HCT116 (cell line): Measurements from ENCODE around the gene APOB. TPM values are rescaled to one million over a fixed set of nuclear protein-coding genes. Genes with fewer than 3 reads are reported as not detected.

Source experiments
- ATAC-seq: fragments of 200-7000 bp; cut with Tn5 transposase; 2 replicates; pipeline ENCODE4 v1.9.1; 2020; ENCODE audit warnings: mild to moderate bottlenecking, moderate library complexity
- BruUV-seq: library from RNA; stranded (reverse); fragments of 400-500 nt; replicated peaks from 2 replicates; lab custom pipeline; 2021; lab: Mats Ljungman, UMichigan
- CTCF ChIA-PET: fragments of 300-600 bp; sonication (Branson Sonifier 250); formaldehyde crosslinking; loops from one replicate; lab custom pipeline; 2021; ENCODE audit warnings: antibody characterized with exemption; lab: Charles Lee
- POLR2A ChIA-PET: fragments of 300-600, 350-600 bp; sonication (Branson Sonifier 250); formaldehyde crosslinking; loops from one replicate; lab custom pipeline; 2021; ENCODE audit warnings: antibody characterized with exemption; lab: Charles Lee
- RAD21 ChIA-PET, 2 experiments: fragments of 300-600 bp; sonication (Branson Sonifier 250); formaldehyde crosslinking; loops; one replicate each; lab custom pipeline; 2023; ENCODE audit warnings: low total read pairs in 2 of 2; ENCODE audit not compliant: uncharacterized antibody in 2 of 2, unreplicated experiment in 2 of 2, low non-redundant PET in 1 of 2; lab: Charles Lee
- DNase-seq: peaks from one replicate; pipeline ENCODE4 v3.0.0-alpha.2; 2010; ENCODE audit warnings: low read depth, low spot score
- H2AFZ ChIP-seq: fragments of 200-600 bp; shearing (Covaris generic), sonication (generic); 2 replicates; pipeline ENCODE4 v1.6.1; 2017; ENCODE audit warnings: low read depth, mixed run types, mixed read lengths, antibody characterized with exemption, low read length; ENCODE audit not compliant: poor library complexity, severe bottlenecking
- H3K27ac ChIP-seq: 2 replicates; pipeline ENCODE4 v1.5.1; 2012; ENCODE audit warnings: low read depth, low read length
- H3K27me3 ChIP-seq: fragments of 200-600 bp; sonication (generic); 2 replicates; pipeline ENCODE4 v1.6.1; 2016; ENCODE audit warnings: mixed run types, low read length, mixed read lengths; ENCODE audit not compliant: insufficient read depth
- H3K36me3 ChIP-seq, 2 experiments: fragments of 200-500 bp in 1 of 2; fragments of 200-600 bp in 1 of 2; sonication (Bioruptor generic) in 1 of 2; sonication (generic) in 1 of 2; 2 replicates each; pipeline versions ENCODE4 v1.5.1 to v1.6.1; 2014 to 2016; ENCODE audit warnings: low read length in 2 of 2, inconsistent platforms in 1 of 2, mixed read lengths in 1 of 2, mixed run types in 1 of 2; ENCODE audit not compliant: insufficient read depth in 2 of 2, control insufficient read depth in 1 of 2
- H3K4me1 ChIP-seq, 2 experiments: fragments of 200-600 bp in 1 of 2; sonication (generic) in 1 of 2; 2 replicates each; pipeline versions ENCODE4 v1.5.1 to v1.6.1; 2012 to 2017; ENCODE audit warnings: low read length in 2 of 2, inconsistent platforms in 1 of 2, mild to moderate bottlenecking in 1 of 2, mixed read lengths in 1 of 2, mixed run types in 1 of 2, moderate library complexity in 1 of 2; ENCODE audit not compliant: insufficient read depth in 2 of 2, control insufficient read depth in 1 of 2
- H3K4me2 ChIP-seq: fragments of 200-600 bp; sonication (generic); 2 replicates; pipeline ENCODE4 v1.6.1; 2017; ENCODE audit warnings: mixed run types, low read length, mixed read lengths
- H3K4me3 ChIP-seq, 2 experiments: fragments of 200-600 bp in 1 of 2; sonication (generic) in 1 of 2; replicated peaks in 1 of 2; 2 replicates each; pipeline ENCODE4 v1.5.1; 2011 to 2016; ENCODE audit warnings: low read length in 2 of 2, control low read depth in 1 of 2, low read depth in 1 of 2, mild to moderate bottlenecking in 1 of 2, mixed read lengths in 1 of 2, mixed run types in 1 of 2
- H3K79me2 ChIP-seq: fragments of 200-600 bp; sonication (generic); 2 replicates; pipeline ENCODE4 v1.6.1; 2017; ENCODE audit warnings: mild to moderate bottlenecking, mixed run types, low read length, moderate library complexity, mixed read lengths; ENCODE audit not compliant: insufficient read depth
- H3K9ac ChIP-seq: fragments of 200-600 bp; sonication (generic); 2 replicates; pipeline ENCODE4 v1.6.1; 2016; ENCODE audit warnings: low read length, mixed read lengths
- H3K9me2 ChIP-seq: fragments of 200-600 bp; sonication (generic), shearing (Covaris generic); 2 replicates; pipeline ENCODE4 v1.6.1; 2017; ENCODE audit warnings: mixed run types, mild to moderate bottlenecking, moderate library complexity; ENCODE audit not compliant: insufficient read depth
- H3K9me3 ChIP-seq, 2 experiments: fragments of 200-500 bp in 1 of 2; fragments of 200-600 bp in 1 of 2; sonication (Bioruptor generic) in 1 of 2; sonication (generic) in 1 of 2; 2 replicates each; pipeline ENCODE4 v1.6.1; 2014 to 2017; ENCODE audit warnings: low read length in 2 of 2, mixed read lengths in 2 of 2, inconsistent platforms in 1 of 2, low read depth in 1 of 2, mild to moderate bottlenecking in 1 of 2, mixed run types in 1 of 2, moderate library complexity in 1 of 2; ENCODE audit not compliant: control insufficient read depth in 1 of 2, insufficient read depth in 1 of 2
- H4K20me1 ChIP-seq: fragments of 200-600 bp; sonication (generic), shearing (Covaris generic); 2 replicates; pipeline ENCODE4 v1.6.1; 2017; ENCODE audit warnings: mixed run types, mild to moderate bottlenecking, moderate library complexity; ENCODE audit not compliant: insufficient read depth
- CBX3 ChIP-seq: IDR thresholded peaks from 2 replicates; pipeline ENCODE4 v1.6.1; 2012; ENCODE audit warnings: low read depth
- EGR1 ChIP-seq: IDR thresholded peaks from 2 replicates; pipeline ENCODE4 v1.6.1; 2012; ENCODE audit warnings: low read depth
- ELF1 ChIP-seq: IDR thresholded peaks from 2 replicates; pipeline ENCODE4 v1.6.1; 2012; ENCODE audit warnings: low read depth, borderline replicate concordance
- EZH2 ChIP-seq: fragments of 200-600 bp; sonication (generic); IDR thresholded peaks from 2 replicates; pipeline ENCODE4 v1.6.1; 2017; ENCODE audit warnings: antibody characterized with exemption, mixed run types
- POLR2A ChIP-seq: IDR thresholded peaks from 2 replicates; pipeline ENCODE4 v1.7.0; 2011; ENCODE audit warnings: borderline replicate concordance; ENCODE audit not compliant: insufficient read depth, insufficient read length; ENCODE audit errors: extremely low read depth
- POLR2AphosphoS5 ChIP-seq: IDR thresholded peaks from 2 replicates; pipeline ENCODE4 v1.6.1; 2011; ENCODE audit warnings: mild to moderate bottlenecking, low read depth, low read length, moderate library complexity
- RAD21 ChIP-seq: IDR thresholded peaks from 2 replicates; pipeline ENCODE4 v1.6.1; 2012; ENCODE audit warnings: low read depth, mild to moderate bottlenecking
- REST ChIP-seq: IDR thresholded peaks from 2 replicates; pipeline ENCODE4 v1.6.1; 2012; ENCODE audit warnings: low read depth
- SIN3A ChIP-seq: IDR thresholded peaks from 2 replicates; pipeline ENCODE4 v1.6.1; 2012; ENCODE audit warnings: low read depth
- SP1 ChIP-seq: IDR thresholded peaks from 2 replicates; pipeline ENCODE4 v1.6.1; 2012; ENCODE audit warnings: low read depth
- TCF7L2 ChIP-seq: IDR thresholded peaks from 2 replicates; pipeline ENCODE4 v1.7.0; 2011; ENCODE audit warnings: borderline replicate concordance, inconsistent platforms; ENCODE audit not compliant: insufficient read depth, insufficient read length; ENCODE audit errors: extremely low read depth
- YY1 ChIP-seq: IDR thresholded peaks from 2 replicates; pipeline ENCODE4 v1.6.1; 2011; ENCODE audit warnings: low read length, low read depth, moderate library complexity, mild to moderate bottlenecking; ENCODE audit not compliant: insufficient replicate concordance; ENCODE audit errors: extremely low read depth
- ZFX ChIP-seq: fragments of 450-650 bp; IDR thresholded peaks from 2 replicates; pipeline ENCODE4 v1.6.1; 2017
- ZNF274 ChIP-seq: fragments of 200-500 bp; sonication (Bioruptor generic); IDR thresholded peaks from 2 replicates; pipeline ENCODE4 v1.6.1; 2014; ENCODE audit warnings: mild to moderate bottlenecking, low read depth, low read length, inconsistent platforms
- intact Hi-C: fragments of 100-400 bp; cut with micrococcal nuclease; formaldehyde crosslinking; loops from 2 replicates; pipeline ENCODE4 v1.10.0; 2022
- total RNA-seq: library from RNA; stranded (reverse); gene quantifications from one replicate; pipeline ENCODE4 v1.2.1, GENCODE V29; 2021; ENCODE audit not compliant: unreplicated experiment
- TF ChIP-seq, protein P1 (sequence below): IDR thresholded peaks from 2 replicates; pipeline ENCODE4 v1.6.1; 2011; ENCODE audit warnings: mild to moderate bottlenecking, low read length, moderate library complexity; ENCODE audit not compliant: insufficient replicate concordance; ENCODE audit errors: extremely low read depth
- TF ChIP-seq, protein P2 (sequence below): IDR thresholded peaks from 2 replicates; pipeline ENCODE4 v1.6.1; 2012
- TF ChIP-seq, protein P3 (sequence below), 3 experiments: fragments of 200-600 bp in 1 of 3; sonication (generic) in 1 of 3; IDR thresholded peaks in 2 of 3; conservative IDR thresholded peaks in 1 of 3; 2 replicates each; pipeline ENCODE4 v1.5.1; 2012 to 2017; ENCODE audit warnings: low read depth in 2 of 3, low read length in 2 of 3, antibody characterized with exemption in 1 of 3, borderline replicate concordance in 1 of 3, control low read depth in 1 of 3, mild to moderate bottlenecking in 1 of 3, mixed read lengths in 1 of 3, mixed run types in 1 of 3, moderate library complexity in 1 of 3; ENCODE audit not compliant: insufficient read depth in 1 of 3
- TF ChIP-seq, protein P4 (sequence below): IDR thresholded peaks from 2 replicates; pipeline ENCODE4 v1.6.1; 2012

Gene APOB
- total RNA-seq, 1 experiment from 2014 or later = 1.6 TPM

GRCh38 chr2:21028021-21028947 is 15.6 kb downstream of the APOB start:
- DNase-seq = no peak
- no peak overlapping the region for H3K9ac ChIP-seq
- POLR2A ChIA-PET = no interaction called here
- no peaks in the 10 kb centered on the region for H3K9me3 ChIP-seq
- CTCF ChIA-PET = interaction anchor here (0.6 to 3.1 kb wide), 4 partner anchors 65 to 367 kb away, joined by 3 to 31 read pairs (median 4); no protein-coding TSS in a partner anchor
- no peaks in the 10 kb centered on the region for H3K4me1 ChIP-seq
- no peaks in the 10 kb centered on the region for H3K79me2 ChIP-seq
- H2AFZ ChIP-seq = no peak overlapping the region
- peaks cover 28% of the 10 kb centered on the region for H3K27me3 ChIP-seq
- H4K20me1 ChIP-seq = no peaks in the 10 kb centered on the region; the same call in 1 of the 2 replicates
- no peak overlapping the region for H3K27ac ChIP-seq
- H3K4me2 ChIP-seq = no peak overlapping the region
- intact Hi-C loops = no loop called here
- BruUV-seq = no TSS peak
- H3K9me2 ChIP-seq = no peaks in the 10 kb centered on the region
- RAD21 ChIA-PET = interaction anchor here in 1 of 2 experiments (0.9 kb wide), 1 partner anchor 367 kb away, joined by 3 read pairs; no protein-coding TSS in a partner anchor
- H3K36me3 ChIP-seq = no peaks in the 10 kb centered on the region
- no peak overlapping the region for H3K4me3 ChIP-seq
- ATAC-seq = no peak
- no peak for TF ChIP-seq ZNF274
- TF ChIP-seq, protein P1, sequence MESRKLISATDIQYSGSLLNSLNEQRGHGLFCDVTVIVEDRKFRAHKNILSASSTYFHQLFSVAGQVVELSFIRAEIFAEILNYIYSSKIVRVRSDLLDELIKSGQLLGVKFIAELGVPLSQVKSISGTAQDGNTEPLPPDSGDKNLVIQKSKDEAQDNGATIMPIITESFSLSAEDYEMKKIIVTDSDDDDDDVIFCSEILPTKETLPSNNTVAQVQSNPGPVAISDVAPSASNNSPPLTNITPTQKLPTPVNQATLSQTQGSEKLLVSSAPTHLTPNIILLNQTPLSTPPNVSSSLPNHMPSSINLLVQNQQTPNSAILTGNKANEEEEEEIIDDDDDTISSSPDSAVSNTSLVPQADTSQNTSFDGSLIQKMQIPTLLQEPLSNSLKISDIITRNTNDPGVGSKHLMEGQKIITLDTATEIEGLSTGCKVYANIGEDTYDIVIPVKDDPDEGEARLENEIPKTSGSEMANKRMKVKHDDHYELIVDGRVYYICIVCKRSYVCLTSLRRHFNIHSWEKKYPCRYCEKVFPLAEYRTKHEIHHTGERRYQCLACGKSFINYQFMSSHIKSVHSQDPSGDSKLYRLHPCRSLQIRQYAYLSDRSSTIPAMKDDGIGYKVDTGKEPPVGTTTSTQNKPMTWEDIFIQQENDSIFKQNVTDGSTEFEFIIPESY = no peak
- TF ChIP-seq CBX3 = no peak
- no peak for TF ChIP-seq TCF7L2
- no peak for TF ChIP-seq YY1
- no peak for TF ChIP-seq POLR2AphosphoS5
- TF ChIP-seq, protein P2, sequence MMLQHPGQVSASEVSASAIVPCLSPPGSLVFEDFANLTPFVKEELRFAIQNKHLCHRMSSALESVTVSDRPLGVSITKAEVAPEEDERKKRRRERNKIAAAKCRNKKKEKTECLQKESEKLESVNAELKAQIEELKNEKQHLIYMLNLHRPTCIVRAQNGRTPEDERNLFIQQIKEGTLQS = no peak
- TF ChIP-seq ELF1 = no peak
- no peak for TF ChIP-seq POLR2A
- TF ChIP-seq EZH2 = no peak
- no peak for TF ChIP-seq SIN3A
- TF ChIP-seq, protein P3, sequence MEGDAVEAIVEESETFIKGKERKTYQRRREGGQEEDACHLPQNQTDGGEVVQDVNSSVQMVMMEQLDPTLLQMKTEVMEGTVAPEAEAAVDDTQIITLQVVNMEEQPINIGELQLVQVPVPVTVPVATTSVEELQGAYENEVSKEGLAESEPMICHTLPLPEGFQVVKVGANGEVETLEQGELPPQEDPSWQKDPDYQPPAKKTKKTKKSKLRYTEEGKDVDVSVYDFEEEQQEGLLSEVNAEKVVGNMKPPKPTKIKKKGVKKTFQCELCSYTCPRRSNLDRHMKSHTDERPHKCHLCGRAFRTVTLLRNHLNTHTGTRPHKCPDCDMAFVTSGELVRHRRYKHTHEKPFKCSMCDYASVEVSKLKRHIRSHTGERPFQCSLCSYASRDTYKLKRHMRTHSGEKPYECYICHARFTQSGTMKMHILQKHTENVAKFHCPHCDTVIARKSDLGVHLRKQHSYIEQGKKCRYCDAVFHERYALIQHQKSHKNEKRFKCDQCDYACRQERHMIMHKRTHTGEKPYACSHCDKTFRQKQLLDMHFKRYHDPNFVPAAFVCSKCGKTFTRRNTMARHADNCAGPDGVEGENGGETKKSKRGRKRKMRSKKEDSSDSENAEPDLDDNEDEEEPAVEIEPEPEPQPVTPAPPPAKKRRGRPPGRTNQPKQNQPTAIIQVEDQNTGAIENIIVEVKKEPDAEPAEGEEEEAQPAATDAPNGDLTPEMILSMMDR (IDR thresholded peaks at IDR 0.05 in 2 of 3, conservative IDR thresholded peaks at IDR 0.05 in 1 of 3; ENCODE audit: borderline replicate concordance in 1 of 3, insufficient read depth in 1 of 3, low read depth in 2 of 3, low read length in 2 of 3) = no peak
- no peak for TF ChIP-seq REST
- no peak for TF ChIP-seq SP1
- TF ChIP-seq EGR1 = no peak
- TF ChIP-seq RAD21 = no peak
- TF ChIP-seq ZFX = no peak
- TF ChIP-seq, protein P4, sequence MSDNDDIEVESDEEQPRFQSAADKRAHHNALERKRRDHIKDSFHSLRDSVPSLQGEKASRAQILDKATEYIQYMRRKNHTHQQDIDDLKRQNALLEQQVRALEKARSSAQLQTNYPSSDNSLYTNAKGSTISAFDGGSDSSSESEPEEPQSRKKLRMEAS = no peak
